HFFc6 (cell line): ENCODE results near the gene ALDH1L1. TPM values are rescaled to one million over a fixed set of nuclear protein-coding genes. Genes with fewer than 3 reads are reported as not detected.

Experiments
- DNase-seq: peaks from one replicate; pipeline ENCODE4 v3.0.0-alpha.2; 2018
- H3K27ac Mint-ChIP-seq: 2 replicates; pipeline ENCODE4 v1.8.0; 2020; ENCODE audit warnings: mild to moderate bottlenecking, mixed read lengths
- H3K27me3 Mint-ChIP-seq: 2 replicates; pipeline ENCODE4 v1.8.0; 2021; ENCODE audit warnings: mild to moderate bottlenecking, moderate library complexity, mixed read lengths; ENCODE audit not compliant: insufficient read depth
- H3K36me3 Mint-ChIP-seq: 2 replicates; pipeline ENCODE4 v1.8.0; 2021; ENCODE audit warnings: low read depth, mixed read lengths
- H3K4me1 Mint-ChIP-seq: 2 replicates; pipeline ENCODE4 v1.8.0; 2020; ENCODE audit warnings: low read depth, mixed read lengths
- H3K4me3 Mint-ChIP-seq: 2 replicates; pipeline ENCODE4 v1.8.0; 2020; ENCODE audit warnings: mild to moderate bottlenecking, moderate library complexity, mixed read lengths
- H3K9me3 Mint-ChIP-seq: 2 replicates; pipeline ENCODE4 v1.8.0; 2020; ENCODE audit warnings: mild to moderate bottlenecking, mixed read lengths
- CTCF ChIP-seq: fragments of 200-600 bp; sonication (generic); IDR thresholded peaks from 2 replicates; pipeline ENCODE4 v1.5.0; 2021; ENCODE audit warnings: antibody characterized with exemption, mild to moderate bottlenecking
- total RNA-seq, 6 experiments: library from RNA; stranded (reverse); fragmentation: NEBNext Ultra II Directional; extraction: Animal tissue kit (Norgen Biotek cat#: 25700); gene quantifications; 2 replicates in 1 of 6; 3 replicates in 5 of 6; pipeline ENCODE4 v1.2.3, GENCODE V29; 2021

The ALDH1L1 gene
- total RNA-seq, 6 experiments from 2014 or later: 0.05 TPM; not detected in 5

GRCh38 chr3:126056681-126057500, 123.5 kb downstream of the ALDH1L1 start:
- no peaks in the 10 kb centered on the region; the same call in 1 of the 2 replicates for H3K27me3 Mint-ChIP-seq
- H3K4me3 Mint-ChIP-seq: no peak overlapping the region
- H3K36me3 Mint-ChIP-seq: no peaks in the 10 kb centered on the region
- H3K9me3 Mint-ChIP-seq: no peaks in the 10 kb centered on the region
- no peak for TF ChIP-seq CTCF
- H3K27ac Mint-ChIP-seq: peak overlapping the region; percentile 67; the same call in 1 of the 2 replicates
- peaks cover 32% of the 10 kb centered on the region for H3K4me1 Mint-ChIP-seq
- peak; percentile 24 for DNase-seq

GRCh38 chr3:126056088-126056487, 124.3 kb downstream of the ALDH1L1 start:
- Mint-ChIP-seq H3K4me3 (no peak overlapping the region), H3K27me3 (no peaks in the 10 kb centered on the region; the same call in 1 of the 2 replicates), H3K4me1 (peaks cover 32% of the 10 kb centered on the region), H3K27ac (no peak overlapping the region), H3K36me3 (no peaks in the 10 kb centered on the region), H3K9me3 (no peaks in the 10 kb centered on the region)
- no peak for DNase-seq
- no peak for TF ChIP-seq CTCF

- no peaks in the 10 kb centered on the region; the same call in 1 of the 2 replicates for H3K27me3 Mint-ChIP-seq
- H3K4me3 Mint-ChIP-seq: no peak overlapping the region
- no peak for TF ChIP-seq CTCF
- peaks cover 32% of the 10 kb centered on the region for H3K4me1 Mint-ChIP-seq
- DNase-seq: no peak
- H3K27ac Mint-ChIP-seq: no peak overlapping the region
- no peaks in the 10 kb centered on the region for H3K36me3 Mint-ChIP-seq
- H3K9me3 Mint-ChIP-seq: no peaks in the 10 kb centered on the region
Observed at GRCh38 chr3:126054870-126055269, 125.5 kb downstream of the ALDH1L1 start.

GRCh38 chr3:126053949-126054569, 126.3 kb downstream of the ALDH1L1 start:
- peaks cover 27% of the 10 kb centered on the region for H3K4me1 Mint-ChIP-seq
- H3K27ac Mint-ChIP-seq: no peak overlapping the region
- no peak overlapping the region for H3K4me3 Mint-ChIP-seq
- no peak for TF ChIP-seq CTCF
- H3K27me3 Mint-ChIP-seq: no peaks in the 10 kb centered on the region; the same call in 1 of the 2 replicates
- DNase-seq: no peak
- no peaks in the 10 kb centered on the region for H3K9me3 Mint-ChIP-seq
- H3K36me3 Mint-ChIP-seq: no peaks in the 10 kb centered on the region

Other genes starting within 250 kb of the ALDH1L1 start
- gene ROPN1B, start 211.4 kb downstream of the ALDH1L1 start, total RNA-seq: not detected
- 10 to 100 TPM; 41.6 to 54.8 (median 44.7) TPM for gene SLC41A3, start 96.5 kb downstream of the ALDH1L1 start, total RNA-seq
- 1 to 10 TPM in 2 of 6 experiments, under 1 TPM in 4; 0.63 to 1.2 (median 0.81) TPM for gene KLF15, start 176.8 kb upstream of the ALDH1L1 start, total RNA-seq
- gene CFAP100, start 214.3 kb upstream of the ALDH1L1 start, total RNA-seq: not detected